CD4-positive, alpha-beta T cell (primary cell): Measurements from ENCODE around the gene KIF26B. TPM values are rescaled to one million over a fixed set of nuclear protein-coding genes. Genes with fewer than 3 reads are reported as not detected.

Experiments
- ATAC-seq: fragments of 200-7000 bp; cut with Tn5 transposase; one replicate; pipeline ENCODE4 v1.10.0; 2022; ENCODE audit warnings: mild to moderate bottlenecking; ENCODE audit not compliant: poor library complexity
- CTCF ChIA-PET: fragments of 350-600 bp; sonication (Branson Sonifier 250); formaldehyde crosslinking; loops from one replicate; lab custom pipeline; 2021; ENCODE audit warnings: antibody characterized with exemption, inconsistent platforms; lab: Charles Lee
- POLR2A ChIA-PET: fragments of 350-600 bp; sonication (Branson Sonifier 250); formaldehyde crosslinking; loops from one replicate; lab custom pipeline; 2021; ENCODE audit warnings: antibody characterized with exemption, inconsistent platforms; lab: Charles Lee
- DNase-seq, 14 experiments: peaks; one replicate each; pipeline ENCODE4 v3.0.0-alpha.2; 2013 to 2020; ENCODE audit warnings: mixed read lengths in 2 of 14
- H3K27ac ChIP-seq, 2 donors: one replicate each; pipeline versions ENCODE4 v1.5.1 to v1.7.0; 2013; ENCODE audit warnings: low read length in 2 of 2, low read depth in 1 of 2, mild to moderate bottlenecking in 1 of 2
- H3K27me3 ChIP-seq, 2 experiments: 1 replicate in 1 of 2; 2 replicates in 1 of 2; pipeline versions ENCODE4 v1.6.1 to v1.7.0; 2013; ENCODE audit warnings: low read length in 2 of 2, control low read depth in 1 of 2, mild to moderate bottlenecking in 1 of 2, moderate library complexity in 1 of 2; ENCODE audit not compliant: insufficient read depth in 2 of 2, control insufficient read depth in 1 of 2
- H3K36me3 ChIP-seq: one replicate; pipeline ENCODE4 v1.6.1; 2013; ENCODE audit warnings: low read length, control low read depth; ENCODE audit not compliant: insufficient read depth
- H3K4me1 ChIP-seq: one replicate; pipeline ENCODE4 v1.6.1; 2013; ENCODE audit warnings: low read length, control low read depth; ENCODE audit not compliant: insufficient read depth
- H3K4me3 ChIP-seq: one replicate; pipeline ENCODE4 v1.5.1; 2013; ENCODE audit warnings: mild to moderate bottlenecking, low read length, moderate library complexity
- H3K9me3 ChIP-seq, 2 experiments: 1 replicate in 1 of 2; 2 replicates in 1 of 2; pipeline versions ENCODE4 v1.6.1 to v1.7.0; 2013; ENCODE audit warnings: low read length in 2 of 2, mild to moderate bottlenecking in 2 of 2, control low read depth in 1 of 2, moderate library complexity in 1 of 2; ENCODE audit not compliant: control insufficient read depth in 1 of 2, insufficient read depth in 1 of 2
- H3K27ac Mint-ChIP-seq: one replicate; pipeline ENCODE4 v1.8.0; 2020; ENCODE audit warnings: mixed read lengths
- H3K27me3 Mint-ChIP-seq: one replicate; pipeline ENCODE4 v1.8.0; 2021; ENCODE audit warnings: mixed read lengths
- H3K36me3 Mint-ChIP-seq: one replicate; pipeline ENCODE4 v1.8.0; 2021; ENCODE audit warnings: low read depth, mixed read lengths
- H3K4me1 Mint-ChIP-seq: one replicate; pipeline ENCODE4 v1.8.0; 2021; ENCODE audit warnings: low read depth, mixed read lengths
- H3K4me3 Mint-ChIP-seq: one replicate; pipeline ENCODE4 v1.8.0; 2020; ENCODE audit warnings: mild to moderate bottlenecking, mixed read lengths
- H3K9me3 Mint-ChIP-seq: one replicate; pipeline ENCODE4 v1.8.0; 2020; ENCODE audit warnings: mixed read lengths
- CTCF ChIP-seq: fragments of 200-600 bp; IDR thresholded peaks from one replicate; pipeline ENCODE4 v1.8.0; 2022; ENCODE audit warnings: antibody characterized with exemption, mild to moderate bottlenecking
- intact Hi-C, 2 experiments: fragments of 100-400 bp; cut with DNase I in 1 of 2; cut with micrococcal nuclease in 1 of 2; formaldehyde crosslinking; loops; one replicate each; pipeline versions ENCODE4 v1.15.1 to v1.9.0; 2023 to 2025; cut with DNase I, micrococcal nuclease
- total RNA-seq, 174 experiments: library from RNA in 2 of 174; stranded (reverse) in 2 of 174; gene quantifications; one replicate each; pipeline ENCODE4 v1.2.3 and lab custom pipeline; 2021 to 2026

The KIF26B gene
- total RNA-seq, 2 experiments from 2014 or later = 0.03 TPM; not detected in 1

GRCh38 chr1:245679821-245680780, 525.3 kb downstream of the KIF26B start:
- no peak for ATAC-seq

GRCh38 chr1:245682638-245683628, 528.1 kb downstream of the KIF26B start:
- Mint-ChIP-seq H3K36me3 (no peaks in the 10 kb centered on the region), H3K9me3 (no peaks in the 10 kb centered on the region), H3K4me1 (no peaks in the 10 kb centered on the region), H3K27me3 (no peaks in the 10 kb centered on the region), H3K4me3 (no peak overlapping the region), H3K27ac (no peak overlapping the region)
- POLR2A ChIA-PET = no interaction called here
- intact Hi-C loops = no loop called here
- Histone ChIP-seq H3K27ac (no peak overlapping the region), H3K4me3 (no peak overlapping the region), H3K36me3 (no peaks in the 10 kb centered on the region), H3K27me3 (no peaks in the 10 kb centered on the region), H3K4me1 (no peaks in the 10 kb centered on the region), H3K9me3 (peaks cover 0 to 57% of the 10 kb centered on the region in 2 experiments)
- DNase-seq (no peak), ATAC-seq (no peak)
- CTCF ChIA-PET = no interaction called here
- no peak for TF ChIP-seq CTCF

More at GRCh38 chr1:245679821-245680780, 525.3 kb downstream of the KIF26B start:
- Histone ChIP-seq H3K27me3 (no peaks in the 10 kb centered on the region), H3K9me3 (peaks cover 0 to 31% of the 10 kb centered on the region in 2 experiments), H3K27ac (no peak overlapping the region), H3K4me1 (no peaks in the 10 kb centered on the region), H3K36me3 (no peaks in the 10 kb centered on the region), H3K4me3 (no peak overlapping the region)
- H3K4me1 Mint-ChIP-seq = no peaks in the 10 kb centered on the region
- POLR2A ChIA-PET = no interaction called here
- no peaks in the 10 kb centered on the region for H3K27me3 Mint-ChIP-seq
- H3K9me3 Mint-ChIP-seq = no peaks in the 10 kb centered on the region
- no peaks in the 10 kb centered on the region for H3K36me3 Mint-ChIP-seq
- intact Hi-C loops = no loop called here
- H3K27ac Mint-ChIP-seq = no peak overlapping the region
- no peak for DNase-seq
- H3K4me3 Mint-ChIP-seq = no peak overlapping the region
- no peak for TF ChIP-seq CTCF
- CTCF ChIA-PET = no interaction called here

GRCh38 chr1:245683676-245684075, 528.9 kb downstream of the KIF26B start:
- H3K9me3 Mint-ChIP-seq = no peaks in the 10 kb centered on the region
- Histone ChIP-seq H3K4me3 (no peak overlapping the region), H3K4me1 (no peaks in the 10 kb centered on the region), H3K27me3 (no peaks in the 10 kb centered on the region), H3K9me3 (peaks cover 0 to 59% of the 10 kb centered on the region in 2 experiments), H3K27ac (no peak overlapping the region), H3K36me3 (no peaks in the 10 kb centered on the region)
- TF ChIP-seq CTCF = no peak
- H3K4me3 Mint-ChIP-seq = no peak overlapping the region
- intact Hi-C loops = no loop called here
- ChIA-PET CTCF (no interaction called here), POLR2A (no interaction called here)
- no peak overlapping the region for H3K27ac Mint-ChIP-seq
- no peaks in the 10 kb centered on the region for H3K27me3 Mint-ChIP-seq
- DNase-seq (no peak), ATAC-seq (no peak)
- no peaks in the 10 kb centered on the region for H3K36me3 Mint-ChIP-seq
- no peaks in the 10 kb centered on the region for H3K4me1 Mint-ChIP-seq
